ENCODE data around the gene SBF2. TPM values are rescaled to one million over a fixed set of nuclear protein-coding genes. Genes with fewer than 3 reads are reported as not detected.

Gene SBF2
- total RNA-seq, 1 experiment from 2014 or later = 30.2 TPM

GRCh38 chr11:10097615-10098014 lies 196.4 kb downstream of the SBF2 start:
- no peaks in the 10 kb centered on the region for H3K23me2 ChIP-seq (ENCODE audit: insufficient read length, low read depth, low read length, poor library complexity, severe bottlenecking)
- H3K4ac ChIP-seq (ENCODE audit: low read depth, low read length) = no peak overlapping the region
- H3K14ac ChIP-seq (ENCODE audit: insufficient read depth, low read length) = no peak overlapping the region
- H3K23ac ChIP-seq (ENCODE audit: insufficient read length, low read depth, low read length) = no peak overlapping the region
- H3K9me3 ChIP-seq (ENCODE audit: control insufficient read depth, low read depth, low read length) = peaks cover 7% of the 10 kb centered on the region
- Mint-ChIP-seq H3K9me3 (peaks cover 19 to 23% of the 10 kb centered on the region in 2 experiments), H3K4me1 (peaks cover 0 to 7% of the 10 kb centered on the region in 2 experiments; a peak in 2 of 4 replicates), H3K36me3 (ENCODE audit: insufficient read depth in 1 of 3, low read depth in 3 of 3) (peaks cover 13 to 30% (median 26%) of the 10 kb centered on the region in 3 experiments), H3K27ac (no peak overlapping the region), H3K4me3 (no peak overlapping the region), H3K27me3 (ENCODE audit: low read depth) (no peaks in the 10 kb centered on the region)
- H4K20me1 ChIP-seq (ENCODE audit: control insufficient read depth, insufficient read depth, insufficient read length) = no peaks in the 10 kb centered on the region
- H3K18ac ChIP-seq (ENCODE audit: insufficient read length, low read depth, low read length) = no peak overlapping the region
- no peaks in the 10 kb centered on the region for H3K79me1 ChIP-seq (ENCODE audit: insufficient read depth, low read depth, low read length, poor library complexity, severe bottlenecking)
- H3K56ac ChIP-seq (ENCODE audit: insufficient read length, low read depth, low read length) = no peak overlapping the region
- H3T11ph ChIP-seq (ENCODE audit: low read length) = peak overlapping the region; percentile 2
- no peak overlapping the region for H2BK5ac ChIP-seq (ENCODE audit: insufficient read length, low read length)
- no CpG with 5 or more reads among the region's 4 CpGs for WGBS (ENCODE audit: extremely low coverage, insufficient read length, low lambda C conversion rate)
- H3K9ac ChIP-seq (ENCODE audit: extremely low read depth, insufficient read length, low read length) = no peak overlapping the region
- H2AFZ ChIP-seq (ENCODE audit: low read length) = no peak overlapping the region
- no peak overlapping the region for H2BK120ac ChIP-seq (ENCODE audit: low read depth, low read length, poor library complexity, severe bottlenecking)
- H3K4me2 ChIP-seq (ENCODE audit: insufficient read depth, insufficient read length, low read length) = no peak overlapping the region
- no peak overlapping the region for H2BK12ac ChIP-seq (ENCODE audit: insufficient read length, low read depth, low read length)
- H4K5ac ChIP-seq (ENCODE audit: insufficient read length, low read depth, low read length) = no peak overlapping the region
- no peaks in the 10 kb centered on the region for H3K27me3 ChIP-seq (ENCODE audit: insufficient read depth, low read length)
- no peak for DNase-seq
- H2AK5ac ChIP-seq (ENCODE audit: insufficient read length, low read length) = no peak overlapping the region
- H2BK15ac ChIP-seq (ENCODE audit: low read depth, low read length) = no peak overlapping the region
- no peak overlapping the region for H3K27ac ChIP-seq (ENCODE audit: insufficient read length, low read depth, low read length)
- TF ChIP-seq CTCF (conservative IDR thresholded peaks at IDR 0.05) = no peak
- H4K91ac ChIP-seq (ENCODE audit: insufficient read length, low read depth, low read length) = no peak overlapping the region
- H4K8ac ChIP-seq (replicated peaks; ENCODE audit: insufficient read length, low read depth, low read length) = no peak overlapping the region
- H3K79me2 ChIP-seq (ENCODE audit: insufficient read depth, low read length) = no peaks in the 10 kb centered on the region
- H3K4me1 ChIP-seq (ENCODE audit: insufficient read depth, low read length) = no peaks in the 10 kb centered on the region
- H2BK20ac ChIP-seq (ENCODE audit: low read depth, low read length, poor library complexity, severe bottlenecking) = no peak overlapping the region

All from H9 (cell line).